VCaP (cell line): ENCODE data around the gene EYA4.

Experiments
- H3K27ac ChIP-seq: fragments of 450-650 bp; 2 replicates; pipeline ENCODE4 v1.5.1; 2017
- CTCF ChIP-seq: fragments of 450-650 bp; conservative IDR thresholded peaks from 2 replicates; pipeline ENCODE4 v1.5.1; 2017; ENCODE audit warnings: mild to moderate bottlenecking, moderate library complexity

The EYA4 gene

DNA sequence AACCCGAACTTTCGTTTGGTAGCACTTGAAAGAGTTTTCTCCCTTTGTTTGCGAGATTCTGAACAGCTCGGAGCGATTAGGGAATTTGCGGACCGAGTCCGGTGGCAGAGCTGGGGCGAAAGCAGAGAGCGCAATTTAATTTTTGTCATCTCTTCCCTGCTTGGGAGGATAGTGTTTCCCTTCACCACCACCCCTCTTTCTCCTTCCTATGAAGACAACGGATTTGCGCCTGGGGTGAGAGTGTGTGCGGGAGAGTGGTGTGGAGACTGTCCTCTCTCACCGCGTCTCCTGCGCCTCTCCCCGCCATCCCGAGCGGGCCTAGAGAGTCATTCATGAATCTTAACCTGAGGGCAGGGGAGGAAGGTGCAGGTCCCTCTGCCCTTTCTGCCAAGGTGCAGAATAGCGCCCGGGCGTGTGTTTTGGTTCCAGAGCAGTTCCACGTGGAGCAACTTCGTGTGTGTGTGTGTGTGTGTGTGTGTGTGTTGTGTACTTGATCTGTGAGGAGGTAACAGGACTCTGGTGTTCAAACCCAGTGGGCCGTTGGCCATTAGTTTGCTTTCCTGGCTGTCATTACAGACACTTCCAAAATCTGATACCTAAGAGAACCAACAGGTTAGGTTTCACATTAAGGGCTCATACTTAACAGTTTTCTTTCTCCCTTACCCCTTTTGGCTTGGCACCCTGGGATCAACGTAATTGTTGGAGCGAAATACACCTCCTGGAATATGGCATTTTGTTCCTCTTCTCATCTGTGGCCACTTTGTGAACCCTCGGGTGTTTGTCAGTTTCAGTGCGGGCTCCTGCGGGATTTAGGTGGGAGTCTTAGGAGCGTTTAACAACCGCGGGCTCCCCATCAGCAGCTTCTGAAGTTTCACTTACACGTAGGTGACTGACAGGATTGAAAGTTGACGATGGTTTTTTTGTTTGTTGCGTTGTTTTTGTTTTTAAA, 1.8 kb downstream of the EYA4 start:
- H3K27ac ChIP-seq: no peak overlapping the region
- no peak for TF ChIP-seq CTCF

DNA sequence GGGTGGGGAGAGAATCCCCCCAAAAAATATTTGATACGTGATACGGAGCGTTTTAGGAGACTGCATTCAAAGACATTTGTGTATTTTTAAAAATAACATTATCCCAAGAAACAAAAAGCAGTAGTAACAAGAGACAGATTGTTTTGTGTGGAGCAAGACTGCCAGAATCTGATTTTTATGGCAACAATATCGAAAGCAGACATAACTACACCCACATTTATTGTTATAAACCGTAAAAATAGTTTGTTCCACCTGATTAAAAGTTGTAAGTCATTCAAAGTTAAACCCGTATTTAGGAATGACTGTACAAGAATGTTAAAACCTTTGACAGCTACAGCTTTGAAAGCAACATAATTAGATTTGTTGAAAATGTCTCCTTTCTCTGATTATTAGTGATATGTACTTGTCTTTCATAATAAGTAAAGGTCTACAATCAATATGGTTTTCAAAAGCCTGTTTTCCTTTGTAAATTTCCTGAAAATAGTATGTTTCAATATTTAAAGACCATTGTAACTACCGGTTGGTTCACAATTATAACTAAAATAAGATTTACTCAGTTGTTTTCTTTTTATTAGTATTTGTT, 2.7 kb downstream of the EYA4 start:
- TF ChIP-seq CTCF: no peak
- H3K27ac ChIP-seq: no peak overlapping the region

DNA sequence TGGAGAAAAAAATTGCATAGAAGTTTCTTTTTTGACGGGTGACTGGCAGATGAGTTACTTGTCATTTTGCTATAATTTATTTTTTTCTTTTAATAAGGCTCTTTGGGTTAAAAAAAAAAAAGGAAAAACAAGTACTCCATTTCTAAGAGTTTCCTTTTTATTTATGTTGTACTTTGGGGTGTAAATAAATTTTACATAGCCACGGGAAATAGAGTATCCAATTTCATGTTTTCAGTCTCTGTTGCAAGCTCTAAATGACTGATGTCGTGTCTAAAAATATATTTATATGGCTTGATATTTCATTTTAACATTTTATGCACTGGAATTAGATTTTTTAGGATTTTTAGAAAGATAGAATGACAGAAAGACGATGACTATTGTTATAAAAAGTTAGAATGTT, 3.4 kb downstream of the EYA4 start:
- no peak for TF ChIP-seq CTCF
- H3K27ac ChIP-seq: no peak overlapping the region

GRCh38 chr6:133245007-133245406, 3.9 kb downstream of the EYA4 start:
- no peak overlapping the region for H3K27ac ChIP-seq
- no peak for TF ChIP-seq CTCF

GRCh38 chr6:133245422-133245903, 4.3 kb downstream of the EYA4 start:
- no peak for TF ChIP-seq CTCF
- no peak overlapping the region for H3K27ac ChIP-seq

GRCh38 chr6:133247581-133247980, 6.4 kb downstream of the EYA4 start:
- no peak for TF ChIP-seq CTCF
- H3K27ac ChIP-seq: no peak overlapping the region

- TF ChIP-seq CTCF: no peak
- H3K27ac ChIP-seq: no peak overlapping the region
Observed at GRCh38 chr6:133248241-133249001, 7.3 kb downstream of the EYA4 start.
